Esophagus muscularis mucosa (tissue), 4 donors: ENCODE data around the gene AMELY. TPM values are rescaled to one million over a fixed set of nuclear protein-coding genes. Genes with fewer than 3 reads are reported as not detected.

ENCODE experiments used
- DNase-seq: peaks from one replicate; pipeline ENCODE4 v3.0.0-alpha.2; 2017; ENCODE audit errors: extremely low spot score
- H3K27ac ChIP-seq, 4 donors: fragments of 200-600 bp; sonication (generic); replicated peaks in 1 of 4; 1 replicate in 3 of 4; 2 replicates in 1 of 4; pipeline ENCODE4 v1.5.1; 2016 to 2019; ENCODE audit warnings: mild to moderate bottlenecking in 1 of 4
- H3K27me3 ChIP-seq, 4 donors: fragments of 200-600 bp; sonication (generic); one replicate each; pipeline versions ENCODE4 v1.5.1 to v1.6.0; 2016 to 2019
- H3K36me3 ChIP-seq, 4 donors: fragments of 200-600 bp; sonication (generic); one replicate each; pipeline ENCODE4 v1.5.1; 2016 to 2019
- H3K4me1 ChIP-seq, 4 donors: fragments of 200-600 bp; sonication (generic); one replicate each; pipeline ENCODE4 v1.5.1; 2016 to 2019
- H3K4me3 ChIP-seq, 4 donors: fragments of 200-600 bp; sonication (generic); 1 replicate in 2 of 4; 2 replicates in 2 of 4; pipeline ENCODE4 v1.5.1; 2016 to 2019; ENCODE audit warnings: mild to moderate bottlenecking in 4 of 4, moderate library complexity in 1 of 4
- H3K9me3 ChIP-seq, 4 donors: fragments of 200-600 bp; sonication (generic); 1 replicate in 3 of 4; 2 replicates in 1 of 4; pipeline ENCODE4 v1.5.1; 2016 to 2019
- EP300 ChIP-seq: sonication (generic); formaldehyde crosslinking; IDR thresholded peaks from one replicate; pipeline ENCODE4 v1.6.1; 2017; ENCODE audit warnings: antibody characterized with exemption
- POLR2A ChIP-seq: fragments of 450-650 bp; IDR thresholded peaks from one replicate; pipeline ENCODE4 v1.6.1; 2017; ENCODE audit warnings: antibody characterized with exemption, moderate library complexity, mild to moderate bottlenecking, low read depth
- POLR2AphosphoS5 ChIP-seq, 2 donors: sonication (generic); formaldehyde crosslinking; IDR thresholded peaks; one replicate each; pipeline ENCODE4 v1.6.1; 2017; ENCODE audit warnings: antibody characterized with exemption in 2 of 2
- WGBS: methylation state at CpG from one replicate; pipeline ENCODE4 v1.1.5; 2018; 5-methylcytosine and 5-hydroxymethylcytosine counted together
- intact Hi-C: fragments of 100-400 bp; cut with DNase I; formaldehyde crosslinking; loops from one replicate; pipeline ENCODE4 v1.15.1; 2023
- total RNA-seq, 4 donors: library from RNA; depleted of rRNA; stranded (reverse); fragments of >200 nt; gene quantifications; one replicate each; pipeline versions ENCODE4 v1.1.0 to v1.2.1, GENCODE V29; 2016
- TF ChIP-seq, protein P1 (sequence below), 3 experiments: fragments of 200-600 bp in 2 of 3; fragments of 450-650 bp in 1 of 3; sonication (generic) in 2 of 3; IDR thresholded peaks; one replicate each; pipeline ENCODE4 v1.5.1; 2017 to 2019; ENCODE audit warnings: antibody characterized with exemption in 3 of 3, mild to moderate bottlenecking in 2 of 3, moderate library complexity in 1 of 3

The AMELY gene, protein sequence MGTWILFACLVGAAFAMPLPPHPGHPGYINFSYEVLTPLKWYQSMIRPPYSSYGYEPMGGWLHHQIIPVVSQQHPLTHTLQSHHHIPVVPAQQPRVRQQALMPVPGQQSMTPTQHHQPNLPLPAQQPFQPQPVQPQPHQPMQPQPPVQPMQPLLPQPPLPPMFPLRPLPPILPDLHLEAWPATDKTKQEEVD
- total RNA-seq = not detected

DNA sequence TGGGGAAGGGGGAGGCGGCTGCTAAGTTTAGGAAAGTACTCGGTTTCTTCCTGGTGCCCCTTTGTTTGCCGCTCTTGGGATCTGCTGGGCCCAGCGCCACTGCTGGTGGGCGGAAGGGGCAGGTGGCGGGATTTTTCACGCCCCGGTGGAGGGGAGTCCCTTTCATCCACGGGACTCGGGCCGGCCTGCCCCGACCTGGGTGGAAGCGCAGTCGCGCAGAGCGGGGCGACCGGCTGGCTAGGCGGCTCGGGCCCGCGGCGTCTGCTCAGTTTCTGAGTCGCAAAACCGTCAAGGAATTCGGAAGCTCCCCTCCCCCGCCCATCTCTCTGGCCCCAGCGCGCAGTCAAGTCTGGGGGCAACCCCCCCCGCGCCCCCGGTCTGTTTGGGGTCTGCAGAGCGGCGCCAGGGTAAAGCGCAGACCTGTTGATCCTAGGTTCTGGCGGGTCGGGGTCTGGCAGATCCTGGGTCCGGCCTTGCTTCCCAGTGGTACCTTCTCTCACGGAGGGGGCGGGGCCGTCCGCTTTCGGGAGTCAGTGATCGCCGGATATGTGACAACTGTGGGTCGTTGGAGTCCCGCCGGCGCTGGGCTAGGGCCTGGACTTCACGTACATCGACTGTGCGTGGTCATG, at the start of gene AMELY:
Gene AMELY, minus strand, starts transcription at position 500 of the 629 bp plus-strand sequence. CDS start 39,144 bp downstream, outside the sequence.
- Histone ChIP-seq H3K4me3 (peak within 1 kb of the TSS in 2 of 4 donors; percentile 44 to 46), H3K9me3 (no peaks in the 10 kb centered on the region), H3K27ac (no peak within 1 kb of the TSS), H3K4me1 (peaks cover 0 to 11% (median 4%) of the 10 kb centered on the region in 4 donors), H3K27me3 (peaks cover 0 to 27% (median 0%) of the 10 kb centered on the region in 4 donors), H3K36me3 (no peaks in the 10 kb centered on the region)
- intact Hi-C loops = no loop called here
- no peak for DNase-seq
- TF ChIP-seq POLR2AphosphoS5 (IDR thresholded peaks at IDR 0.05) (no peak), POLR2A (no peak), EP300 (no peak)
- TF ChIP-seq, protein P1, sequence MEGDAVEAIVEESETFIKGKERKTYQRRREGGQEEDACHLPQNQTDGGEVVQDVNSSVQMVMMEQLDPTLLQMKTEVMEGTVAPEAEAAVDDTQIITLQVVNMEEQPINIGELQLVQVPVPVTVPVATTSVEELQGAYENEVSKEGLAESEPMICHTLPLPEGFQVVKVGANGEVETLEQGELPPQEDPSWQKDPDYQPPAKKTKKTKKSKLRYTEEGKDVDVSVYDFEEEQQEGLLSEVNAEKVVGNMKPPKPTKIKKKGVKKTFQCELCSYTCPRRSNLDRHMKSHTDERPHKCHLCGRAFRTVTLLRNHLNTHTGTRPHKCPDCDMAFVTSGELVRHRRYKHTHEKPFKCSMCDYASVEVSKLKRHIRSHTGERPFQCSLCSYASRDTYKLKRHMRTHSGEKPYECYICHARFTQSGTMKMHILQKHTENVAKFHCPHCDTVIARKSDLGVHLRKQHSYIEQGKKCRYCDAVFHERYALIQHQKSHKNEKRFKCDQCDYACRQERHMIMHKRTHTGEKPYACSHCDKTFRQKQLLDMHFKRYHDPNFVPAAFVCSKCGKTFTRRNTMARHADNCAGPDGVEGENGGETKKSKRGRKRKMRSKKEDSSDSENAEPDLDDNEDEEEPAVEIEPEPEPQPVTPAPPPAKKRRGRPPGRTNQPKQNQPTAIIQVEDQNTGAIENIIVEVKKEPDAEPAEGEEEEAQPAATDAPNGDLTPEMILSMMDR (IDR thresholded peaks at IDR 0.05) = no peak
- WGBS = no CpG with 5 or more reads among the region's 52 CpGs

DNA sequence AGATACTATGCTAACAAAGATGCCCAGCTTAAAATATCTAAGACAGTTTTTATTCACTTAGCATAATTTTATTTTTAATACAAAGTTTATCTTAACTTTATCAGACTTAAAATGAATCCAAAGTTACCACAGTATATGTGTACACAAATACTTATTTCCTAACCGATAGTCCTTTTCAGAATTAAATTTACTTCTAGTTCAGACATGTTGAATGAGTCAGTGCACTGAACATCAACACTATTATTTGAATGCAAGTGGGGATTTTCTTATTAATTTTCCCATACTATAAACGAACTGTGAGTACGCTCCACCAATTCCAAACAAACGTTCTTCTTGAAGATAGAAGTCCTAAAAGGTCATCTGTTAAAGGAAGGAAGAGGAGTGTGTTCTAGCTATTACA, 38.4 kb upstream of the AMELY start:
- DNase-seq = no peak
- no peaks in the 10 kb centered on the region for H3K4me1 ChIP-seq
- no CpG with 5 or more reads among the region's 4 CpGs for WGBS
- H3K9me3 ChIP-seq = no peaks in the 10 kb centered on the region
- no peaks in the 10 kb centered on the region for H3K27me3 ChIP-seq
- H3K36me3 ChIP-seq = no peaks in the 10 kb centered on the region
- TF ChIP-seq EP300 (no peak), POLR2A (no peak)
- no peak overlapping the region for H3K27ac ChIP-seq
- intact Hi-C loops = no loop called here
- no peak overlapping the region for H3K4me3 ChIP-seq

DNA sequence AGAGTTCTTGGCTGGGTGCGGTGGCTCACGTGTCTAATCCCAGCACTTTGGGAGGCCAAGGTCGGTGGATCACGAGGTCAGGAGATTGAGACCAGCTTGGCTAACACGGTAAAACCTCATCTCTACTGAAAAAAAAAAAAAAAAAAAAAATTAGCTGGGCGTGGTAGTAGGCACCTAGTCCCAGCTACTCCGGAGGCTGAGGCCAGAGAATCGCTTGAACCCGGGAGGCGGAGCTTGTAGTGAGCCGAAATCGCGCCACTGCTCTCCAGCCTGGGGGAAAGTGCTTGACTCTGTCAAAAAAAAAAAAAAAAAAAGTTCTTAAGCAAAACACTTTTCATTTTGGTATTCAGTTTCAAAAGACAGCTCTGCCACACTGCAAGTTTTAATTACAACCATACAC, 36.8 kb upstream of the AMELY start:
- Histone ChIP-seq H3K27me3 (no peaks in the 10 kb centered on the region), H3K4me1 (no peaks in the 10 kb centered on the region), H3K36me3 (no peaks in the 10 kb centered on the region), H3K27ac (no peak overlapping the region), H3K9me3 (no peaks in the 10 kb centered on the region), H3K4me3 (no peak overlapping the region)
- no peak for TF ChIP-seq POLR2AphosphoS5 (IDR thresholded peaks at IDR 0.05)
- TF ChIP-seq, protein P1 (IDR thresholded peaks at IDR 0.05) = no peak
- TF ChIP-seq EP300 = no peak
- no peak for TF ChIP-seq POLR2A
- intact Hi-C loops = no loop called here
- DNase-seq = no peak
- WGBS = no CpG with 5 or more reads among the region's 13 CpGs

DNA sequence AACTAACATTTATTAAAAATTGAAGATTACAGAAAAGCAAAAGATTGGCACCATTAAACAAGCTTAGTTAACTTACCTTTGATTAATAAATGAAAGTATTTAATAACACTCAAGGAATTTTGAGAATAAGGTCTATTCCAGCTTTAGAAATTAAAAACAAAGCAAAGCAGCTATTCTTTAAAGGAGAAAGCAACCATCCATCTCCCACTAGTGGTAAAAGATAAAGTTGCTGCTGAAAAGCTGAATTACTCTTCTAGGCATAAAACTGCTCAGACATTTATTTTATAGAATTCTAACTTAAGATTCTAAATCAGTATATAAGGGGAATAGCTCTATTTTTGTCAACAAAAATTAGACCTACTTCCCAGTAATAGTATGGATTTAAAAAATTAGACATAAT, 36.1 kb upstream of the AMELY start:
- no peak for DNase-seq
- Histone ChIP-seq H3K9me3 (no peaks in the 10 kb centered on the region), H3K36me3 (no peaks in the 10 kb centered on the region), H3K4me3 (no peak overlapping the region), H3K27ac (no peak overlapping the region), H3K4me1 (no peaks in the 10 kb centered on the region), H3K27me3 (no peaks in the 10 kb centered on the region)
- no peak for TF ChIP-seq POLR2AphosphoS5 (IDR thresholded peaks at IDR 0.05)
- TF ChIP-seq, protein P1 (IDR thresholded peaks at IDR 0.05) = peak in 1 of 3 experiments; percentile 24
- intact Hi-C loops = no loop called here

DNA sequence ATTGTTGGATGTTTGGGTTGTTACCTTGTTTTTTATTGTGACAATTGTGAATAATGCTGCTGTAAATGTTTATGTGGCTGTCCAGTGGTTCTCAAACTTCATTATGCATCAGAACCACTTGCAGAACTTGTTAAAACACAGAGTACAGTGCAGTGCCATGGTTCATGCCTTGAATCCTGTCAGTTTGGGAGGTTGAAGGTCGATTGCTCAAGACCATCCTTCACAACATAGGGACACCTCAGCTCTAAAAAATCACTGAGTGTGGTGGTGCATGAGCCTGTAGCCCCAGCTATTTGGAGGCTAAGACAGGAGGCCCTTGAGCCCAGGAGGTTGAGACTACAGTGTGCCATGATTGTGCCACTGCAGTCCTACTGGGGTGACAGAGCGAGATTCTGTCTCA, 23.9 kb upstream of the AMELY start:
- intact Hi-C loops = no loop called here
- WGBS = no CpG with 5 or more reads among the region's 2 CpGs
- H3K27ac ChIP-seq = no peak overlapping the region
- H3K4me3 ChIP-seq = no peak overlapping the region
- H3K9me3 ChIP-seq = no peaks in the 10 kb centered on the region
- H3K27me3 ChIP-seq = no peaks in the 10 kb centered on the region
- TF ChIP-seq POLR2AphosphoS5 (IDR thresholded peaks at IDR 0.05) = no peak
- TF ChIP-seq, protein P1 (IDR thresholded peaks at IDR 0.05) = no peak
- TF ChIP-seq EP300 = no peak
- no peak for TF ChIP-seq POLR2A
- DNase-seq = no peak
- H3K36me3 ChIP-seq = no peaks in the 10 kb centered on the region
- no peaks in the 10 kb centered on the region for H3K4me1 ChIP-seq
